AG04449 (cell line): ENCODE measurements around the gene RIOX2.

Experiments
- CTCF ChIA-PET: fragments of 350-600 bp; formaldehyde crosslinking; extraction: SDS; loops from one replicate; lab custom pipeline; 2021; ENCODE audit warnings: antibody characterized with exemption; lab: Yijun Ruan, JAX
- POLR2A ChIA-PET: fragments of 400-600, 350-600 bp; formaldehyde crosslinking; extraction: SDS; loops from one replicate; lab custom pipeline; 2020; ENCODE audit warnings: antibody characterized with exemption, inconsistent platforms; lab: Yijun Ruan, JAX
- DNase-seq: peaks from one replicate; pipeline ENCODE4 v3.0.0-alpha.2; 2010; ENCODE audit warnings: low read depth, low spot score
- H3K4me3 ChIP-seq: 2 replicates; pipeline ENCODE4 v1.5.1; 2011; ENCODE audit warnings: low read depth, mild to moderate bottlenecking, control low read depth, low read length
- TF ChIP-seq, protein P1 (sequence below): IDR thresholded peaks from one replicate; pipeline ENCODE4 v1.5.1; 2011; ENCODE audit warnings: mild to moderate bottlenecking, moderate library complexity, low read length, control low read depth, inconsistent platforms; ENCODE audit not compliant: insufficient read depth; ENCODE audit errors: missing control alignments

Gene RIOX2

DNA sequence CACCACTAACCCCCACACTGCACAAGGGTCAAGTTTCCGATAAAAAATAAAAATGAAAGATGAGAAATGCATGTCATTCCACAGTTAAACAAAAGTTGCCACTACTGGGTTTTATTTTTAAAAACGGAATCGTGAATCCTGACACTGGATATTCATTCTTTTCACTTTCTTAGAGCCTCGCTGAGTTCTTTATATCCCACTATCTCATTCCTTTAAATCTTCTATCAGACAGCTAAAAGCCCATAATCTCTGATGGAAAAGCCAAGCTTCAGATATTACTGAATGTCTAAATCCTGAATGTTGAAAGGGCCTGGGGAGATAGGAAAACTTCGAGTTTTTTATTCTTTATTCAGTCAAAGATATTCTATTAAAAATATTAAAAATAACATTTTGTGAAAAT, 11.7 kb downstream of the RIOX2 start:
- POLR2A ChIA-PET = no interaction called here

DNA sequence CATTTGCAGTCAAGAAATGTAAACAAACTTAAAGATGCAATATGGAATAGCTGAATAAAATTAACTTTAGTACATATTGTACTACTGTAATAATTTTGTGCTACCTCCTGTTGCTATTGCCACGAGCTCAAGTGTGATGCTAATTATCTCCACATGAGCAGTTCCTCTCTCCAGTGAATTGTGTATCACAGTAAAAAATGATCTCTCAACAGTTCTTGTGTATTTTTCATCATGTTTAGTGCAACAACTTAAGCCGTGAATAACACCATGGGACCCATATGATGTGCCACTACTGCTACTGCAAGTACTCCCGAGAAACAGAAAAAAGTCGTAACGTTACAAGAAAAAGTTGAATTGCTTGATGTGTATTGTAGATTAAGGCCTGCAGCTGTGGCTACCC, 12.4 kb downstream of the RIOX2 start:
- POLR2A ChIA-PET = no interaction called here
- TF ChIP-seq, protein P1, sequence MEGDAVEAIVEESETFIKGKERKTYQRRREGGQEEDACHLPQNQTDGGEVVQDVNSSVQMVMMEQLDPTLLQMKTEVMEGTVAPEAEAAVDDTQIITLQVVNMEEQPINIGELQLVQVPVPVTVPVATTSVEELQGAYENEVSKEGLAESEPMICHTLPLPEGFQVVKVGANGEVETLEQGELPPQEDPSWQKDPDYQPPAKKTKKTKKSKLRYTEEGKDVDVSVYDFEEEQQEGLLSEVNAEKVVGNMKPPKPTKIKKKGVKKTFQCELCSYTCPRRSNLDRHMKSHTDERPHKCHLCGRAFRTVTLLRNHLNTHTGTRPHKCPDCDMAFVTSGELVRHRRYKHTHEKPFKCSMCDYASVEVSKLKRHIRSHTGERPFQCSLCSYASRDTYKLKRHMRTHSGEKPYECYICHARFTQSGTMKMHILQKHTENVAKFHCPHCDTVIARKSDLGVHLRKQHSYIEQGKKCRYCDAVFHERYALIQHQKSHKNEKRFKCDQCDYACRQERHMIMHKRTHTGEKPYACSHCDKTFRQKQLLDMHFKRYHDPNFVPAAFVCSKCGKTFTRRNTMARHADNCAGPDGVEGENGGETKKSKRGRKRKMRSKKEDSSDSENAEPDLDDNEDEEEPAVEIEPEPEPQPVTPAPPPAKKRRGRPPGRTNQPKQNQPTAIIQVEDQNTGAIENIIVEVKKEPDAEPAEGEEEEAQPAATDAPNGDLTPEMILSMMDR = no peak
- DNase-seq = no peak
- CTCF ChIA-PET = interaction anchor here (1.0 kb wide), 1 partner anchor 167 kb away, joined by 4 read pairs; no protein-coding TSS in a partner anchor
- H3K4me3 ChIP-seq = no peak overlapping the region

More for the DNA sequence above, 11.7 kb downstream of the RIOX2 start:
- H3K4me3 ChIP-seq = no peak overlapping the region
- TF ChIP-seq, protein P1 = no peak
- CTCF ChIA-PET = no interaction called here
- DNase-seq = no peak

DNA sequence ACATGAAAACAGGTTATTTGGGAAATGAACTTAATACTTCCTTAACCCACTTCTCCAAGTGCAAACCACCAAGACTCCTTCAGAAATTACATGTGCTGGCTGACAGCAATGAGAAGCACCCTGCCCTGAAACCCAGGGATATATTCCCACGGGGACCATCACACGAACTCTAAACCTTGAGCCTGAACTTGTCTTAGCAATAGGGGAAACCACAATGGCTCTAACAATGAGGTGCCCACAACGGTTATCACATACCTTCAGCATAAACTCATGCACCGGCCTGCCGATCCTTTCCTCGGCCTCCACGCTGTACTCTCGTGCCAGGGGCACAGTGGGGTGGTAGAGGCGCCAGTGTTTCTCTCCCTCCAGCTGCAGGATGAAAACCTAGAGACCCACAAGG, 13.4 kb downstream of the RIOX2 start:
- H3K4me3 ChIP-seq = no peak overlapping the region
- TF ChIP-seq, protein P1 = no peak
- DNase-seq = no peak
- POLR2A ChIA-PET = no interaction called here
- CTCF ChIA-PET = no interaction called here

DNA sequence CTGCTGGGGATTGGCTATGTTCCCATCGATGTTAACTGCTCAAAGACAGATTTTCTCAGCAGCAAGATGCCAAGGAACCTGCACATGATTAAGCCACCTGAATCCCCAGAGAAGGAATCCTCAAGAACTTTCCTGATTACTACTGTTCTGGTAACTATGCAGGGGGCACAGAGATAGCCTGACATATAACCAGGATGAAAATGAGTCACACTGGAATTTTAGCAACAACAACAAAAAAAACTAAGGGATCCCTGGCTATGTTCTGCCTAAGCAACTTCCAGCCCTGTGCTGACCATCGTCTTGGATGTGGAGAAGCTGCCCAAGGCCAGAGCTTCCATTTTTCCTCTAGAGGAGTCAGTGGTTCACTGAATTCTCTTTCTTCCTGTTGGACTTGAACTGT, 13.8 kb downstream of the RIOX2 start:
- no peak for DNase-seq
- TF ChIP-seq, protein P1 = no peak
- ChIA-PET POLR2A (no interaction called here), CTCF (no interaction called here)
- no peak overlapping the region for H3K4me3 ChIP-seq

DNA sequence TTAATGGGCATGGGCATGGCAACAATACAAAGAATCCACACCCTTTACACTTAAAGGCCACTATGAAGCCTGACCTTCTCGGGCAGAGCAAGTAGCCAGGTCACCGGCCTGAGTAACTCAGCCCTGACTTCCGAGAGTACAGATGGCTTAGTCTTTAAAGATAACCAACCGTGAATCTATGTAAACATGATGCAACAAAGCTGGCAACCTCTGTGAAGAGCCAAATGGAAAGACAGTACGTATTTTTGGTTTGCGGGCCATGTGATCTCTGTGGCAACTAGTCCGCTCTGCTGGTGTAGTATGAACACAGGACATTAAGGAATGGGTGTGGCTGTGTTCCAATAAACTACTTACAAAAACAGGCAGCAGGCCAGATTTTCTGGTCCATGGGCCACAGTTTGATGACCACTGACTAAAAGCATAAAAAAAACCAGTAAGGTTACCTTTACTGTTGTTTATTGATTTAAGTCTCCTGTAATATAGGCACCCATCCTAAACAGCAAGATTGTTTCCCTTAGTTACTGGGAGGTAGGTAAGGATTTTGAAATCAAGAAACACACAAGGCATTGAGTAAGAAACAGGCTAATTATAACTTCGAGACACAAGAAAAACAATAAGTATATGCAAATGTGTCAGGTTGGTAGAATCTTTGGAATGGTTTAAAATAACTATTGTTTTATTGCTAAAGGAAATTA, 14.5 kb downstream of the RIOX2 start:
- H3K4me3 ChIP-seq = no peak overlapping the region
- CTCF ChIA-PET = interaction anchor here (1.2 kb wide), 1 partner anchor 14 kb away, joined by 3 read pairs; no protein-coding TSS in a partner anchor
- TF ChIP-seq, protein P1 = no peak
- POLR2A ChIA-PET = no interaction called here
- DNase-seq = no peak

DNA sequence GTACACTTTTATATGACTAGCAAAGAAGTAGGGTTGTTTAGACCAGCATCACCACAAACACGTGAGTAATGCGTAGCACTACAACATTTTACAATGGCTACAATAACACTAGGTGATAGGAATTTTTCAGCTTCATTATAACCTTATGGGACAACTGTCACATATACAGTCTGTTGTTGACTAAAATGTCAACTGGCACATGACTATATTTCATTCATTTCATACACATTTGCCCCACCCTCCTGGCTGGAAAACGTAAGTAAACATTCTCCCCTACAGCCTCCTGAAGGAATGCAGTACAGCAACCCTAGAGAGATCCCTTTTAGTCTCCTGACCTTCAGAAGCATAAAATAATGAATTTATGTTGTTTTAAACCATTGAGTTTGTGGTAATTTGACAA, 16.2 kb downstream of the RIOX2 start:
- H3K4me3 ChIP-seq = no peak overlapping the region
- CTCF ChIA-PET = interaction anchor here (0.6 kb wide), 1 partner anchor 67 kb away, joined by 3 read pairs; no protein-coding TSS in a partner anchor
- TF ChIP-seq, protein P1 = no peak
- no peak for DNase-seq
- POLR2A ChIA-PET = no interaction called here
